ENCODE data around the gene COPS2.
"Not testable (repeated sequence)": the region's sequence is repeated elsewhere in the genome, so short reads cannot be mapped to it uniquely, and the experiment has no call there.

The COPS2 gene

DNA sequence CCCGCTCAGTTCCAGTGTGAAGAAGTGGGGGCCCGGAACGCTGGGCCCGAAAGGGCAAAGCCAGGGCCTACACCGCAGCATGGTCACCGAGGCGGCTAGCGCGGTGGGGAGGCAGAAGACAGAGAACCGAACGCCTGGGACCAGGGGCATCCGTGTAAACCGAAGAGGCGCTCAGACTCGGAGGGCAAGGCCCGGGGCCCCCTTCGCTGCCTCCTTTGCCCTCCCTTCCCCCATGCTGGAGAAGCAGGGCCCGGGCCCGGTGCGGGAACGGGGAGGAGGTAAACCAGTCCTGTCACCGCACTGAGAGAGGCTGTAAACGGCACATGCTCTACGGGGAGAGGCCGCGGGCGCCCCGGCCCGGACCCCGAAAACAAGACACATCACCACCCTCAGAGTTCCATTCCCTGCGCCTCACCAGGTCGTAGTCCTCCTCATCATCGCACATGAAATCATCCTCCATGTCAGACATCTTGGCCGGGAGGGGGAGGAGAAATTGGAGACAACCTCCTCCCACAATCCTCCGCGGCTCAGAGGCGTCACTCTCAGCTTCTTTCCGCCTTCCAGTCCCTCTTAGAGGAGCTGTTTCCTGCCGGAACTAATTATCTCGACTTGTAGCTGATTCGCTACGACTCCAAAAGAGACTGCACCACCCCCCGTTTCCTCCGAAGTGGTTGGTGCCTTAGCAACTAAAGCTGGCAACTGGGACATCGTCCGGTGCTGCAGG, at the start of gene COPS2:
Gene COPS2 (minus strand): TSS at position 490 of the 724 bp plus-strand sequence. CDS start 21 bp downstream, at position 469.
- DNase-seq: peak; percentile 98

DNA sequence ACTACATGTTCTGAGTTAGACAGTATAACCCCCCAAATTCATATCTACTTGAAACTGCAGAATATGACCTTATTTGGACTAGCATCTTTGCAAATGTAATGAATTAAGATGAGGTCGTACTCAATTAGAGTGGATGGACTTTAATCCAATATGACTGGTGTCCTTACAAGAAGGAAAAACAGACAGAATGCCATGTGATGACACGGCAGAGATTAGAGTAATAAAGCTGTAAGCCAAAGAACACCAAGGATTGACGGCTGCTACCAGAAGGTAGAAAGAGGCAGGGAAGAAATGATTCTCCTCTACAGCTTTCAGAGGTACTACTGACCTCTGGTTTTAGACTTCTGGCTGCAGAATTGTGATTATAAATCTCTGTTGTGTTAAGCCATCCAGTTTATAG, 44.9 kb upstream of the COPS2 start:
- DNase-seq: no peak

DNA sequence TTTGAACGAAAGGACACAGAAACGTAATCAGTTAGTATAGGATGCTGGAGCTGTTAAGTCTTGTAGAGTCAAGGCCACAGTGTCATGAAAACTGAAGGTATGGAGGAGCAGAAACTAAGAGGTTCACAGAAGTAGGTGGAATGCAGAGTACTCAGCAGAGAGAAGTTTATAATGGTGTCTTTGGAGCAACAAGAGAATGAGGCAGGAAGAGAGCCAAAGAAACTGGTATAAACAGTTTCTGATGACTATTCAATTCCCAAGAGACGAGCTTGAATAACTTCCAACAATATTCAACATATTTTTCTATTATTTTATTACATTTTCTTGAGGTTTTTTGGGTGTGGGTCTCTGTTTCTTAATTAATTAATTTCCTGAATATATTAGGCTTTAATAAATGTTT, 44.3 kb upstream of the COPS2 start:
- no peak for DNase-seq

DNA sequence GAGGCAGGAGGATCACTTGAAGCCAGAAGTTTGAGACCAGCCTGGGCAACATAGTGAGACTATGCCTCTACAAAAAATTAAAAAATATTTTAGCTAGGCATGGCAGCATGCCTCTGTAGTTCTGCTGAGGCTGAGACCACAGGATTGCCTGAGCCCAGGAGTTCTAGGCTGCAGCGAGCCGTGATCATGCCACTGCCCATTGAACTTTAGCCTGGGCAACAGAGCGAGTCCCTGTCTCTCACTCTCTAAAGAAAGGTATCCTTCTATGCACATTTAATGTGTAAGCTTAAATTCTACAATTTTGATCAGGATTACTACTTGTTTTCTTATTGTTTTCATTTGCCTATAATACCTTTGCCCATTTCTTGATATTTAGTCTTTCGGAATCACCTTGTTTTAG, 41.5 kb upstream of the COPS2 start:
- DNase-seq: no peak

- DNase-seq: no peak
These were observed 36.5 kb upstream of the COPS2 start for GRCh38 chr15:49191892-49192291.

DNA sequence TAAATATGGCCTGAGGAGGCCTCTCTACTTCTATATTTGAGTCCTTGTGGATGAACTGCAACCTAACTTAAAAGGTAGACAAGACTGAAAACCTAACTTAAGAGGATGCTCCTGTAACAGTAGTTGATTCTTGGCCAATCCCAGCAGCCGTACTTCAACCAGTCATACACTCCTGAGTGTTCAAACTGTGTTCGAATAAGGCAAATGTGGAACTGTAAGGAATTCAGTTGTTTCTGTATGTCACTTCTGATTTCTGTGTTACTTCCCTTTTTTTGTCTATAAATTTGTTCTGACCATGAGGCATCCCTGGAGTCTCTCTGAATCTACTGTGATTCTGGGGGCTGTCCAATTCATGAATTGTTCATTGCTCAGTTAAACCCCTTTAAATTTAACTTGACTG, 35.2 kb upstream of the COPS2 start:
- DNase-seq: no peak

DNA sequence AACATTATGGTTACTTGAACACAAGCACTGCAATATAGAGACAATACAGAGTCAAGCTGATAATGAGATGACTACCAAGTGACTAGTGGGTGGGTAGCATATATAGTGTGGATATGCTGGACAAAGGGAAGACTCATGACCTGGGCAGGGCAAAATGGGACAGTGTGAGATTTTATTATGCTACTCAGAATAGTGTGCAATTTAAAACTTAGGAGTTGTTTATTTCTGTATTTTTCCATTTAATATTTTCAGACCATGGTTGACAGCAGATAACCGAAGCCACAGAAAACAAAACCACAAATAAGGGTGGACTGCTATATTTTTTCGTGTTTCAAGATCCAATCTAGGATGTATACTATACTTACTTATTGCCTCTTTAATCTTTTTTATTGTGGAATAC, 34.2 kb upstream of the COPS2 start:
- no peak for DNase-seq

DNA sequence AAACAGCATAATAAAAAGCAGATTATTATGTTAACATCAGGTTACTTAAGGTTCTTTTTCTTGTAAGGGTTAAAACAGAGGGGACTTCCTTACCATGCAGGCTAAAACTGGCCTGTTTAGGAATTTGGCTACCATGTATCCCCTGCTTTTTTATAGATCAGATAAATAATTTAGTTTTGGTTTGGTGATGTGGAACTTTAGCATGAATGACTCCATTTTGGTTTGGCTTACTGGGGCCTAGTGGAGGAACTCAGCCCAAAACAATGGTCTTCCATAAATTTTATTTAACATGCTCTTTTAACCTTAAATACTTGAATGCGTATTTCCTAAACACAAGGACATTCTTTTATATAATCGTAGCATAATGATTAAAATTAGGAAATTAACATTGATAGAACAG, 33.5 kb upstream of the COPS2 start:
- no peak for DNase-seq

- no peak for DNase-seq
These were observed 32.3 kb upstream of the COPS2 start for GRCh38 chr15:49187549-49188245.

DNA sequence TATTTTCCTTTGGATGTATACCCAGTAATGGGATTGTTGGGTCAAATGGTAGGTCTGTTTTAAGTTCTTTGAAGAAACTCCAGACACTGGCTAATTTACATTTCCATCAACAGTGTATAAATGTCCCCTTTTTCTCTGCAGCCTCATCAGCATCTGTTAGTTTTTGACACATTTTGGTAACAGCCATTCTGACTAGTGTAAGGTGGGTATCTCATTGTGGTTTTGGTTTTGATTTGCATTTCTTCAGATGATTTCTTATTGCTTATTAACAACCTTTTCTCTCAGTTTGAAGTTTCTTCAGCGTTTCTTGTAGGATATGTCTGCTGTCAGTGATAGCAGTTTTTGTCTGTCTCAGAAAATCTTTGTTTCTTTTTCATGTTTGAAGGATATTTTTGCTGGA, 30.1 kb upstream of the COPS2 start:
- DNase-seq: no peak

GRCh38 chr15:49183741-49184140, 28.3 kb upstream of the COPS2 start:
- DNase-seq: not testable (repeated sequence)

DNA sequence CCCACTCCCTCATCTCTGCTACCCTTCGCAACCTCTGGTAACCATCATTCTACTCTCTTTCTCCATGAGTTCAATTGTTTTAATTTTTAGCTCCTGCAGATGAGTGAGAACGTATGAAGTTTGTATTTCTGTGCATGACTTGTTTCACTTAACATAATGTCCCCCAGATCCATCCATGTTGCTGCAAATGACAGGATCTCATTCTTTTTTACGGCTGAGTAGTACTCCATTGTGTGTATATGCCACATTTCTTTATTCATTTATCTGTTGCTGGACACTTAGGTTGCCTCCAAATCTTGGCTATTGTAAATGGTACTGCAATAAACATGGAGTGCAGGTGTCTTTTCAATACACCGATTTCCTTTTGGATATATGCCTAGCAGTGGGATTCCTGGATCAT, 26.7 kb upstream of the COPS2 start:
- no peak for DNase-seq

GRCh38 chr15:49179433-49180190, 24.2 kb upstream of the COPS2 start:
- no peak for DNase-seq

DNA sequence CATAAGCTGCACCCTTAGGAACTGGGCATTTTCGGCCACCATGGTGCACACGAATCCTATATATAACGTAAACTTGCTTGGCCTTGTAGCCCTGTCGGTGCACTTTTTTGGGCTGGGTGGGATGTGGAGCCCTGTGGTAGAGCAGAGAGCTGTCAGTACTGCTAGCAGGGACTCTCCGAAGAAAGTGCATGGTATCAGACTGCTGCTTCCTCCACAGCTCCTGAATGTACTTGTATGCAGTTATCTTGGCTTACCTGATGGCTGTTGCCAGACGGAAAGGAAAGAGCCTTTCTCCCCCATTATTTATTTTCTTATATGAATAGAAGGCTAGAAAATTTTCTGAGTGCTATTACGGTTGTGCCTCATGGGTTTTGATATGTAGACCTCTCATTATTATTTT, 23.1 kb upstream of the COPS2 start:
- DNase-seq: no peak

GRCh38 chr15:49175582-49176397, 20.4 kb upstream of the COPS2 start:
- DNase-seq: not testable (repeated sequence)

DNA sequence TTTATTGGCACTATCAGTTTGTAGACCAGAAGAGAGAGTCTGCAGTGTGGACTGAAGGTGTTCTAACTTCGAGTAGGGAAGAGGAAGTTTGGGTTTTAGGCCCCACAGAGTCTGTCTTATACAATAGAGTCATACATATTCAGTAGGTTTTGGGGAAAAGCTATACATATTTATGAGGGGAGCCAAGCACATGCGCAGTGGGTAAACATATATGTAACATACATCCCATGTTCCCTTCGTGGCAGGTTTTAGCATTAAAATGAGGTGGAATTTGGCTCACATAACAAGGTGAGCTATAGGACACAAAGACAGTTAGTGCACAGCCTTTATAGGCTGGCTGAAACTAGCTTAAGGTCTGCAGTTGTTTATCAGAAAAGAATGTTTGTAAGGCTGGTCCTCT, 19.5 kb upstream of the COPS2 start:
- no peak for DNase-seq

DNA sequence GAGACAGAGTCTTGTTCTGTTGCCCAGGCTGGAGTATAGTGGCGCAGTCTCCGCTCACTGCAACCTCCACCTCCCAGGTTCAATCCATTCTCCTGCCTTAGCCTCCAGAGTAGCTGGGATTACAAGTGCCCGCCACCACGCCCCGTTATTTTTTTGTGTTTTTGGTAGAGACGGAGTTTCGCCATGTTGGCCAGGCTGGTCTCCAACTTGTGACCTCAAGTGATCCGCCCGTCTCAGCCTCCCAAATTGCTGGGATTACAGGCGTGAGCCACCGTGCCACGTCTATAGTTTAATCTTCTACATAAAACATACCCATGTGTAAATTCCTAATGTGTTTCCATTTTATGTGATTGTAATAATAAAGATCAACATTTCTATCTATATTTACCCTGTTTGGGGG, 16.4 kb upstream of the COPS2 start:
- no peak for DNase-seq

GRCh38 chr15:49169880-49170597, 14.6 kb upstream of the COPS2 start, which contains the start of gene GALK2:
Gene GALK2, plus strand, starts transcription at chr15:49170247. Its CDS starts 76 bp downstream, at chr15:49170323.
- peak; percentile 91 to 95 for DNase-seq

- DNase-seq: no peak
These were observed 12.6 kb upstream of the COPS2 start for GRCh38 chr15:49168016-49168415.

DNA sequence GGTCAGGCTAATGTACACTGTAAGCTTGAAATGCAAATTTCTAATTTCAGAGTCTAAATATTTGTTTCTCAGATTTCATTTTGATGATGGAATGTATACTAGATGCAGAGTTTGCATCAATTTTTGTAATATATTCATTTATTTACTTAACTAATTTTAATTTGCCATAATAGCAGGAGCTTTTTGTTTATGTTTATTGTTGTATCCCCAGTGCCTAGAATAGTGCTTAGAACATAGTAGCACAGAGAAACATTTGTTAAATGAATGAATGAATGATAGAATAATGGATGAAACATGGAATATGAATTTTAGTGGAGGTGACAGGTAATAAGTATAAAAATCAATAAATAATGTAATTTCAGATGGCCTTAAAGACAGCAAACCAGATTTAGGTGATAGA, 9.5 kb upstream of the COPS2 start:
- DNase-seq: no peak

- DNase-seq: no peak
These were observed 8.3 kb upstream of the COPS2 start for GRCh38 chr15:49163678-49164077.

Measured in NCI-H526 (cell line).